Tibial nerve (tissue), 4 donors: Measurements from ENCODE around the gene UBE2D3. TPM values are rescaled to one million over a fixed set of nuclear protein-coding genes. Genes with fewer than 3 reads are reported as not detected.

Source experiments
- DNase-seq, 2 donors: peaks; one replicate each; pipeline ENCODE4 v3.0.0-alpha.2; 2019; ENCODE audit warnings: low spot score in 2 of 2
- H3K27ac ChIP-seq, 4 donors: fragments of 200-600 bp; sonication (generic) in 3 of 4; one replicate each; pipeline ENCODE4 v1.5.1; 2017 to 2019; ENCODE audit warnings: mild to moderate bottlenecking in 1 of 4
- H3K27me3 ChIP-seq, 2 donors: fragments of 200-600 bp; sonication (generic) in 1 of 2; one replicate each; pipeline versions ENCODE4 v1.5.1 to v1.6.0; 2017 to 2019
- H3K36me3 ChIP-seq, 3 donors: fragments of 200-600 bp; sonication (generic); one replicate each; pipeline ENCODE4 v1.5.1; 2018 to 2019
- H3K4me1 ChIP-seq, 4 donors: fragments of 200-600 bp; sonication (generic) in 3 of 4; one replicate each; pipeline ENCODE4 v1.5.1; 2017 to 2019
- H3K4me3 ChIP-seq, 4 donors: fragments of 200-600 bp; sonication (generic) in 3 of 4; one replicate each; pipeline ENCODE4 v1.5.1; 2017 to 2019; ENCODE audit warnings: mild to moderate bottlenecking in 1 of 4, moderate library complexity in 1 of 4
- H3K9me3 ChIP-seq, 4 donors: fragments of 200-600 bp; sonication (generic) in 3 of 4; one replicate each; pipeline ENCODE4 v1.5.1; 2017 to 2019
- CTCF ChIP-seq, 5 experiments: fragments of 200-600 bp in 3 of 5; fragments of 450-650 bp in 2 of 5; sonication (generic) in 3 of 5; IDR thresholded peaks; one replicate each; pipeline ENCODE4 v1.5.1; 2016 to 2019; ENCODE audit warnings: antibody characterized with exemption in 5 of 5, mild to moderate bottlenecking in 3 of 5, moderate library complexity in 2 of 5
- EP300 ChIP-seq, 2 donors: sonication (generic); formaldehyde crosslinking; IDR thresholded peaks; one replicate each; pipeline ENCODE4 v1.6.1; 2017; ENCODE audit warnings: antibody characterized with exemption in 2 of 2, mild to moderate bottlenecking in 1 of 2
- POLR2A ChIP-seq, 2 donors: fragments of 450-650 bp; IDR thresholded peaks; one replicate each; pipeline ENCODE4 v1.6.1; 2017; ENCODE audit warnings: antibody characterized with exemption in 2 of 2, mild to moderate bottlenecking in 2 of 2, moderate library complexity in 2 of 2
- WGBS, 2 donors: methylation state at CpG; one replicate each; pipeline ENCODE4 v1.1.5; 2018; 5-methylcytosine and 5-hydroxymethylcytosine counted together
- total RNA-seq, 4 donors: library from RNA; depleted of rRNA; stranded (reverse); fragments of >200 nt; gene quantifications; one replicate each; pipeline ENCODE4 v1.1.0, GENCODE V29; 2016

Gene UBE2D3
- total RNA-seq, 4 donors from 2014 or later: 305 to 409 (median 347) TPM

- H3K27ac ChIP-seq: no peak overlapping the region
- no peaks in the 10 kb centered on the region for H3K4me1 ChIP-seq
- no peak overlapping the region for H3K4me3 ChIP-seq
- DNase-seq: no peak
- H3K9me3 ChIP-seq: peaks cover 0 to 18% (median 4%) of the 10 kb centered on the region in 4 donors
- 82% methylated on average over 2 of the region's 2 CpGs for WGBS, 2 donors
- no peak for TF ChIP-seq EP300 (IDR thresholded peaks at IDR 0.05)
- TF ChIP-seq POLR2A (IDR thresholded peaks at IDR 0.05): no peak
- H3K27me3 ChIP-seq: no peaks in the 10 kb centered on the region
- peaks cover 0 to 20% (median 0%) of the 10 kb centered on the region in 3 donors for H3K36me3 ChIP-seq
Observed at GRCh38 chr4:102860611-102861324, 33.4 kb upstream of the UBE2D3 start.

GRCh38 chr4:102858828-102859464 is 31.6 kb upstream of the UBE2D3 start:
- Histone ChIP-seq H3K4me3 (no peak overlapping the region), H3K9me3 (peaks cover 0 to 18% (median 4%) of the 10 kb centered on the region in 4 donors), H3K36me3 (peaks cover 0 to 20% (median 0%) of the 10 kb centered on the region in 3 donors), H3K4me1 (no peaks in the 10 kb centered on the region), H3K27ac (no peak overlapping the region), H3K27me3 (no peaks in the 10 kb centered on the region)
- WGBS, 2 donors: 86 to 92% methylated on average over 2 of the region's 2 CpGs
- TF ChIP-seq EP300 (IDR thresholded peaks at IDR 0.05) (no peak), POLR2A (IDR thresholded peaks at IDR 0.05) (no peak), CTCF (IDR thresholded peaks at IDR 0.05) (no peak)
- DNase-seq: no peak

- Histone ChIP-seq H3K4me3 (no peak overlapping the region), H3K27ac (no peak overlapping the region), H3K4me1 (no peaks in the 10 kb centered on the region), H3K27me3 (no peaks in the 10 kb centered on the region), H3K36me3 (no peaks in the 10 kb centered on the region), H3K9me3 (no peaks in the 10 kb centered on the region)
- WGBS, 2 donors: 97% methylated on average over 2 of the region's 2 CpGs
- TF ChIP-seq POLR2A (IDR thresholded peaks at IDR 0.05): no peak
- TF ChIP-seq EP300 (IDR thresholded peaks at IDR 0.05): no peak
- DNase-seq: no peak
Observed at GRCh38 chr4:102850370-102850769, 23.0 kb upstream of the UBE2D3 start.

- Histone ChIP-seq H3K4me3 (no peak overlapping the region), H3K4me1 (no peaks in the 10 kb centered on the region), H3K36me3 (no peaks in the 10 kb centered on the region), H3K9me3 (no peaks in the 10 kb centered on the region), H3K27me3 (no peaks in the 10 kb centered on the region), H3K27ac (no peak overlapping the region)
- DNase-seq: no peak
- WGBS, 2 donors: 69 to 79% methylated on average over 3 of the region's 3 CpGs
- TF ChIP-seq CTCF (IDR thresholded peaks at IDR 0.05) (no peak), EP300 (IDR thresholded peaks at IDR 0.05) (no peak), POLR2A (IDR thresholded peaks at IDR 0.05) (no peak)
Observed at GRCh38 chr4:102849579-102850104, 22.3 kb upstream of the UBE2D3 start.

- peaks cover 0 to 8% (median 0%) of the 10 kb centered on the region in 3 donors for H3K36me3 ChIP-seq
- no peaks in the 10 kb centered on the region for H3K27me3 ChIP-seq
- no peaks in the 10 kb centered on the region for H3K9me3 ChIP-seq
- no peak for DNase-seq
- no peak overlapping the region for H3K4me3 ChIP-seq
- H3K27ac ChIP-seq: no peak overlapping the region
- 97 to 98% methylated on average over 8 of the region's 8 CpGs for WGBS, 2 donors
- TF ChIP-seq EP300 (IDR thresholded peaks at IDR 0.05) (no peak), POLR2A (IDR thresholded peaks at IDR 0.05) (no peak), CTCF (IDR thresholded peaks at IDR 0.05) (no peak)
- H3K4me1 ChIP-seq: no peaks in the 10 kb centered on the region
Observed at GRCh38 chr4:102847687-102848086, 20.3 kb upstream of the UBE2D3 start.

- Histone ChIP-seq H3K4me3 (no peak overlapping the region), H3K36me3 (peaks cover 0 to 8% (median 0%) of the 10 kb centered on the region in 3 donors), H3K27ac (no peak overlapping the region), H3K9me3 (no peaks in the 10 kb centered on the region), H3K27me3 (no peaks in the 10 kb centered on the region), H3K4me1 (no peaks in the 10 kb centered on the region)
- no peak for TF ChIP-seq EP300 (IDR thresholded peaks at IDR 0.05)
- no peak for TF ChIP-seq CTCF (IDR thresholded peaks at IDR 0.05)
- no peak for TF ChIP-seq POLR2A (IDR thresholded peaks at IDR 0.05)
- no peak for DNase-seq
- 96 to 100% methylated on average over 1 of the region's 1 CpG for WGBS, 2 donors
Observed at GRCh38 chr4:102843938-102844337, 16.6 kb upstream of the UBE2D3 start.
